Panc1 (cell line): ENCODE results near the gene BLOC1S2. TPM values are rescaled to one million over a fixed set of nuclear protein-coding genes. Genes with fewer than 3 reads are reported as not detected.
"Not testable (repeated sequence)": the region's sequence is repeated elsewhere in the genome, so short reads cannot be mapped to it uniquely, and the experiment has no call there.

Experiments
- ATAC-seq: fragments of 200-7000 bp; cut with Tn5 transposase; 2 replicates; pipeline ENCODE4 v1.9.1; 2020; ENCODE audit warnings: mild to moderate bottlenecking, moderate library complexity
- BruUV-seq: library from RNA; stranded (reverse); fragments of 400-500 nt; replicated peaks from 2 replicates; lab custom pipeline; 2021; lab: Mats Ljungman, UMichigan
- CTCF ChIA-PET: fragments of 300-600 bp; sonication (Branson Sonifier 250); formaldehyde crosslinking; loops from one replicate; lab custom pipeline; 2022; ENCODE audit warnings: antibody characterized with exemption; lab: Charles Lee
- POLR2A ChIA-PET: fragments of 300-600 bp; sonication (Branson Sonifier 250); formaldehyde crosslinking; loops from one replicate; lab custom pipeline; 2022; ENCODE audit warnings: antibody characterized with exemption; lab: Charles Lee
- DNase-seq: peaks from one replicate; pipeline ENCODE4 v3.0.0-alpha.2; 2010; ENCODE audit warnings: low read depth, low spot score
- H3K27ac ChIP-seq: 2 replicates; pipeline ENCODE4 v1.5.1; 2011; ENCODE audit warnings: mild to moderate bottlenecking, low read length, inconsistent platforms
- H3K27me3 ChIP-seq: fragments of 200-500 bp; sonication (Bioruptor generic); 2 replicates; pipeline ENCODE4 v1.6.0; 2014; ENCODE audit warnings: low read length, inconsistent platforms; ENCODE audit not compliant: control insufficient read depth, insufficient read depth
- H3K36me3 ChIP-seq: fragments of 200-500 bp; sonication (Bioruptor generic); 2 replicates; pipeline ENCODE4 v1.5.1; 2014; ENCODE audit warnings: inconsistent platforms, mild to moderate bottlenecking, low read length, moderate library complexity; ENCODE audit not compliant: control insufficient read depth, insufficient read depth
- H3K4me1 ChIP-seq: 2 replicates; pipeline ENCODE4 v1.5.1; 2011; ENCODE audit warnings: inconsistent platforms, mild to moderate bottlenecking, low read length, moderate library complexity; ENCODE audit not compliant: control insufficient read depth, insufficient read depth
- H3K4me3 ChIP-seq, 2 experiments: 2 replicates each; pipeline ENCODE4 v1.5.1; 2011 to 2012; ENCODE audit warnings: low read depth in 2 of 2, low read length in 2 of 2, mild to moderate bottlenecking in 2 of 2, inconsistent platforms in 1 of 2, moderate library complexity in 1 of 2
- H3K9me3 ChIP-seq: fragments of 200-500 bp; sonication (Bioruptor generic); 2 replicates; pipeline ENCODE4 v1.5.1; 2014; ENCODE audit warnings: low read depth, mild to moderate bottlenecking, inconsistent platforms, low read length, moderate library complexity; ENCODE audit not compliant: control insufficient read depth, insufficient read depth
- POLR2AphosphoS5 ChIP-seq: IDR thresholded peaks from 2 replicates; pipeline ENCODE4 v1.6.1; 2012; ENCODE audit warnings: mild to moderate bottlenecking, low read depth, low read length, moderate library complexity
- SIN3A ChIP-seq: IDR thresholded peaks from 2 replicates; pipeline ENCODE4 v1.6.1; 2012; ENCODE audit warnings: low read depth, mild to moderate bottlenecking, low read length, moderate library complexity, borderline replicate concordance; ENCODE audit not compliant: insufficient read depth
- TCF7L2 ChIP-seq: IDR thresholded peaks from 2 replicates; pipeline ENCODE4 v1.6.1; 2011; ENCODE audit warnings: mild to moderate bottlenecking, low read depth, low read length, inconsistent platforms
- in situ Hi-C: cut with HindIII; loops from 2 replicates; pipeline ENCODE4 v1.10.0; 2016; ENCODE audit warnings: low sequenced_read_pairs, low pct_unique_long_range_greater_than_20kb
- intact Hi-C: fragments of 100-400 bp; cut with micrococcal nuclease; formaldehyde crosslinking; loops from one replicate; pipeline ENCODE4 v1.10.0; 2022; ENCODE audit not compliant: unreplicated experiment
- total RNA-seq: library from RNA; stranded (reverse); gene quantifications from one replicate; pipeline ENCODE4 v1.2.1, GENCODE V29; 2021; ENCODE audit not compliant: unreplicated experiment
- TF ChIP-seq, protein P1 (sequence below), 2 experiments: IDR thresholded peaks; 2 replicates each; pipeline ENCODE4 v1.6.1; 2011 to 2012; ENCODE audit warnings: low read depth in 2 of 2, control low read depth in 1 of 2, low read length in 1 of 2, mild to moderate bottlenecking in 1 of 2, moderate library complexity in 1 of 2; ENCODE audit not compliant: insufficient read depth in 1 of 2
- TF ChIP-seq, protein P2 (sequence below): fragments of 450-650 bp; IDR thresholded peaks from 2 replicates; pipeline ENCODE4 v1.5.1; 2017; ENCODE audit warnings: mild to moderate bottlenecking

BLOC1S2 gene
- total RNA-seq, 1 experiment from 2014 or later, result 39.3 TPM

DNA sequence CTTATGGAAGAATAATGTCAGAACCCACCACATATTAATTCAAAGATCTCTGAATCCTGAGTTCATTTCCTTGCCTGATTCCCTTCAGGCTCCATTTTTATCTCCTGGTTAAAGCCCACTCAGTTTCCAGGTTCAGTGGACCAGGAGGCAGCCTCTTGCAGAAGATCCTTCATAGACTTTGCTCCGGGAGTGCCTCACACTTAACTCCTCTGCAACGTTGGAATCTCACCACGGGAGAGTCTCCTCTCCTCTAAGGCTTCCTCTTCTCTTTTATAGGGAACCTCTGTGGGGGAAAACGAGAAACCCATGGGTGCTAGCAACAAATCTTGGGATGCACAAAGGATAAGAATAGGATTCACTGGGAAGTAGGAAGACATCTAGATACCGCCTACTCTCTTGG, 1.7 kb upstream of the BLOC1S2 start:
- BruUV-seq, result no TSS peak
- Histone ChIP-seq H3K27me3 (peaks cover 6% of the 10 kb centered on the region), H3K27ac (no peak overlapping the region), H3K9me3 (no peaks in the 10 kb centered on the region), H3K4me1 (peaks cover 13% of the 10 kb centered on the region), H3K4me3 (no peak overlapping the region), H3K36me3 (no peaks in the 10 kb centered on the region; the same call in 1 of the 2 replicates)
- CTCF ChIA-PET, result no interaction called here
- intact Hi-C loops, result no loop called here
- in situ Hi-C loops, result no loop called here
- DNase-seq (no peak), ATAC-seq (no peak)
- TF ChIP-seq SIN3A (no peak), TCF7L2 (no peak), POLR2AphosphoS5 (no peak)
- TF ChIP-seq, protein P1, sequence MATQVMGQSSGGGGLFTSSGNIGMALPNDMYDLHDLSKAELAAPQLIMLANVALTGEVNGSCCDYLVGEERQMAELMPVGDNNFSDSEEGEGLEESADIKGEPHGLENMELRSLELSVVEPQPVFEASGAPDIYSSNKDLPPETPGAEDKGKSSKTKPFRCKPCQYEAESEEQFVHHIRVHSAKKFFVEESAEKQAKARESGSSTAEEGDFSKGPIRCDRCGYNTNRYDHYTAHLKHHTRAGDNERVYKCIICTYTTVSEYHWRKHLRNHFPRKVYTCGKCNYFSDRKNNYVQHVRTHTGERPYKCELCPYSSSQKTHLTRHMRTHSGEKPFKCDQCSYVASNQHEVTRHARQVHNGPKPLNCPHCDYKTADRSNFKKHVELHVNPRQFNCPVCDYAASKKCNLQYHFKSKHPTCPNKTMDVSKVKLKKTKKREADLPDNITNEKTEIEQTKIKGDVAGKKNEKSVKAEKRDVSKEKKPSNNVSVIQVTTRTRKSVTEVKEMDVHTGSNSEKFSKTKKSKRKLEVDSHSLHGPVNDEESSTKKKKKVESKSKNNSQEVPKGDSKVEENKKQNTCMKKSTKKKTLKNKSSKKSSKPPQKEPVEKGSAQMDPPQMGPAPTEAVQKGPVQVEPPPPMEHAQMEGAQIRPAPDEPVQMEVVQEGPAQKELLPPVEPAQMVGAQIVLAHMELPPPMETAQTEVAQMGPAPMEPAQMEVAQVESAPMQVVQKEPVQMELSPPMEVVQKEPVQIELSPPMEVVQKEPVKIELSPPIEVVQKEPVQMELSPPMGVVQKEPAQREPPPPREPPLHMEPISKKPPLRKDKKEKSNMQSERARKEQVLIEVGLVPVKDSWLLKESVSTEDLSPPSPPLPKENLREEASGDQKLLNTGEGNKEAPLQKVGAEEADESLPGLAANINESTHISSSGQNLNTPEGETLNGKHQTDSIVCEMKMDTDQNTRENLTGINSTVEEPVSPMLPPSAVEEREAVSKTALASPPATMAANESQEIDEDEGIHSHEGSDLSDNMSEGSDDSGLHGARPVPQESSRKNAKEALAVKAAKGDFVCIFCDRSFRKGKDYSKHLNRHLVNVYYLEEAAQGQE (IDR thresholded peaks at IDR 0.05; ENCODE audit: insufficient read depth in 1 of 2, low read depth in 2 of 2, low read length in 1 of 2), result no peak
- TF ChIP-seq, protein P2, sequence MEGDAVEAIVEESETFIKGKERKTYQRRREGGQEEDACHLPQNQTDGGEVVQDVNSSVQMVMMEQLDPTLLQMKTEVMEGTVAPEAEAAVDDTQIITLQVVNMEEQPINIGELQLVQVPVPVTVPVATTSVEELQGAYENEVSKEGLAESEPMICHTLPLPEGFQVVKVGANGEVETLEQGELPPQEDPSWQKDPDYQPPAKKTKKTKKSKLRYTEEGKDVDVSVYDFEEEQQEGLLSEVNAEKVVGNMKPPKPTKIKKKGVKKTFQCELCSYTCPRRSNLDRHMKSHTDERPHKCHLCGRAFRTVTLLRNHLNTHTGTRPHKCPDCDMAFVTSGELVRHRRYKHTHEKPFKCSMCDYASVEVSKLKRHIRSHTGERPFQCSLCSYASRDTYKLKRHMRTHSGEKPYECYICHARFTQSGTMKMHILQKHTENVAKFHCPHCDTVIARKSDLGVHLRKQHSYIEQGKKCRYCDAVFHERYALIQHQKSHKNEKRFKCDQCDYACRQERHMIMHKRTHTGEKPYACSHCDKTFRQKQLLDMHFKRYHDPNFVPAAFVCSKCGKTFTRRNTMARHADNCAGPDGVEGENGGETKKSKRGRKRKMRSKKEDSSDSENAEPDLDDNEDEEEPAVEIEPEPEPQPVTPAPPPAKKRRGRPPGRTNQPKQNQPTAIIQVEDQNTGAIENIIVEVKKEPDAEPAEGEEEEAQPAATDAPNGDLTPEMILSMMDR, result no peak
- POLR2A ChIA-PET, result interaction anchor here (0.6 kb wide), 1 partner anchor 459 kb away, joined by 7 read pairs; no protein-coding TSS in a partner anchor

DNA sequence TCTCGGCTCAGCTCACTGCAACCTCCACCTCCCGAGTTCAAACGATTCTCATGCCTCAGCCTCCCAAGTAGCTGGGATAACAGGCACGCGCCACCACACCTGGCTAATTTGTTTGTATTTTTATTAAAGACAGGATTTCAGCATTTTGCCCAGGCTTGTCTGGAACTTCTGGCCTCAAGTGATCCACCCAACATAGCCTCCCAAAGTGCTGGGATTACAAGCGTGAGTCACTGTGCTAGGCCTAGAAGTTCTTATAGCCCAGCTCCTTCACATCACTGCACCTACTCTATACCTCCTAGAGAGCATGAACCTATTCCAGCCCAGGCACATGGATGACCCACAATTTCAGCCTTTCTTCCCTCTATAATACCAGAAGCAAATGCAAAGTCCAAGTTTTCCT, 1.3 kb upstream of the BLOC1S2 start:
- peaks cover 13% of the 10 kb centered on the region for H3K4me1 ChIP-seq
- H3K9me3 ChIP-seq, result no peaks in the 10 kb centered on the region
- DNase-seq (no peak), ATAC-seq (no peak)
- H3K27ac ChIP-seq, result no peak overlapping the region
- TF ChIP-seq POLR2AphosphoS5 (no peak), TCF7L2 (no peak), SIN3A (no peak)
- TF ChIP-seq, protein P2, result no peak
- TF ChIP-seq, protein P1 (IDR thresholded peaks at IDR 0.05; ENCODE audit: insufficient read depth in 1 of 2, low read depth in 2 of 2, low read length in 1 of 2), result no peak
- in situ Hi-C loops, result no loop called here
- no peaks in the 10 kb centered on the region; the same call in 1 of the 2 replicates for H3K36me3 ChIP-seq
- BruUV-seq, result no TSS peak
- intact Hi-C loops, result no loop called here
- POLR2A ChIA-PET, result interaction anchor here (0.6 kb wide), 1 partner anchor 460 kb away, joined by 7 read pairs; no protein-coding TSS in a partner anchor
- H3K4me3 ChIP-seq, result no peak overlapping the region
- CTCF ChIA-PET, result no interaction called here
- peaks cover 6% of the 10 kb centered on the region for H3K27me3 ChIP-seq

DNA sequence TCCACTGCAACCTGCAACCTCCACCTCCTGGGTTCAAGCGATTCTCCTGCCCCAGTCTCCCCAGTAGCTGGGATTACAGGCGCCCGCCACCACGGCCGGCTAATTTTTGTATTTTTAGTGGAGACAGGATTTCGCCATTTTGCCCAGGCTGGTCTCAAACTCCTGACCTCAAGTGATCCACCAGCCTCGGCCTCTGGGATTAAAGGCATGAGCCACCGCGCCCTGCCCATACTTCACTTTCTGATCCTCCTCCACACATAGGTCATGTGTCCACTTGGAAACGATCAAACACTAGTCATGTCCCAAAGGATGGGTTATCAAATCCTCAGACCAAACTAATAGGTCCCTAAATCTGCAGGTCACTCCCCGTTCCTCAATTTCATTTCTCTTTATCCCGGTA, 1.2 kb downstream of the BLOC1S2 start:
- CTCF ChIA-PET, intact Hi-C loops, BruUV-seq, DNase-seq, H3K27me3 ChIP-seq, H3K9me3 ChIP-seq, H3K36me3 ChIP-seq, in situ Hi-C loops, ATAC-seq: not testable (repeated sequence)
- H3K27ac ChIP-seq, result peak overlapping the region; percentile 97
- peaks cover 13% of the 10 kb centered on the region for H3K4me1 ChIP-seq
- POLR2A ChIA-PET, result interaction anchor here (1.1 kb wide), 1 partner anchor 16 kb away, joined by 5 read pairs; no protein-coding TSS in a partner anchor
- H3K4me3 ChIP-seq, result peak overlapping the region; percentile 82 to 91
